GM12872 (cell line): ENCODE measurements around the gene PITPNC1.

Source experiments
- TF ChIP-seq, protein P1 (sequence below): IDR thresholded peaks from 3 replicates; pipeline ENCODE4 v1.5.1; 2011; ENCODE audit warnings: low read depth, mild to moderate bottlenecking, low read length, moderate library complexity; ENCODE audit not compliant: insufficient read depth

Gene PITPNC1

DNA sequence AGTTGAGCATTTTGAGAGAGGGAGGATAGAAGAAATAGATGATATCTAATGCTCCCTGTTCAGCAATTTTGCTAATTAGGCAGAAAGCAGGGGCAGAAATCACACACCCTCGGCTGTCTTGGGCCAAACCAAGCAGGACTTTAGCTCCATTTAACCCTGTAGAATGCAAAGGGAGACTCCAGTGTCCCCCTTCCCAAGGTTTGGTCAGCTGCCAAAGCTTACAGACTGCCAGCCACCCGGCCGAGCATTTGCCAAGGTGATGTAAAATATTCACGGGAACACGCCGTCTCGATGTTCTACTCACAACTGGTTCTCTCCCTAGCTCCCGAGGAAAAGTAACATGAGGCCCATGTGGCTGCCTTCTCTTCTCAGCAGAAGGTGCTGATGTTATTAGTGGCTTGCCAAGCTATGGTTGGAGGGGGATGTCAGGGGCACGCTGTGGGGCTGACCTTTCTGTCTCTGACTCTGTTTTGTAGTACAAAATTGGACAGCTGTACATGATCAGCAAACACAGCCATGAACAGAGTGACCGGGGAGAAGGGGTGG, 155.3 kb downstream of the PITPNC1 start:
- TF ChIP-seq, protein P1, sequence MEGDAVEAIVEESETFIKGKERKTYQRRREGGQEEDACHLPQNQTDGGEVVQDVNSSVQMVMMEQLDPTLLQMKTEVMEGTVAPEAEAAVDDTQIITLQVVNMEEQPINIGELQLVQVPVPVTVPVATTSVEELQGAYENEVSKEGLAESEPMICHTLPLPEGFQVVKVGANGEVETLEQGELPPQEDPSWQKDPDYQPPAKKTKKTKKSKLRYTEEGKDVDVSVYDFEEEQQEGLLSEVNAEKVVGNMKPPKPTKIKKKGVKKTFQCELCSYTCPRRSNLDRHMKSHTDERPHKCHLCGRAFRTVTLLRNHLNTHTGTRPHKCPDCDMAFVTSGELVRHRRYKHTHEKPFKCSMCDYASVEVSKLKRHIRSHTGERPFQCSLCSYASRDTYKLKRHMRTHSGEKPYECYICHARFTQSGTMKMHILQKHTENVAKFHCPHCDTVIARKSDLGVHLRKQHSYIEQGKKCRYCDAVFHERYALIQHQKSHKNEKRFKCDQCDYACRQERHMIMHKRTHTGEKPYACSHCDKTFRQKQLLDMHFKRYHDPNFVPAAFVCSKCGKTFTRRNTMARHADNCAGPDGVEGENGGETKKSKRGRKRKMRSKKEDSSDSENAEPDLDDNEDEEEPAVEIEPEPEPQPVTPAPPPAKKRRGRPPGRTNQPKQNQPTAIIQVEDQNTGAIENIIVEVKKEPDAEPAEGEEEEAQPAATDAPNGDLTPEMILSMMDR = no peak

DNA sequence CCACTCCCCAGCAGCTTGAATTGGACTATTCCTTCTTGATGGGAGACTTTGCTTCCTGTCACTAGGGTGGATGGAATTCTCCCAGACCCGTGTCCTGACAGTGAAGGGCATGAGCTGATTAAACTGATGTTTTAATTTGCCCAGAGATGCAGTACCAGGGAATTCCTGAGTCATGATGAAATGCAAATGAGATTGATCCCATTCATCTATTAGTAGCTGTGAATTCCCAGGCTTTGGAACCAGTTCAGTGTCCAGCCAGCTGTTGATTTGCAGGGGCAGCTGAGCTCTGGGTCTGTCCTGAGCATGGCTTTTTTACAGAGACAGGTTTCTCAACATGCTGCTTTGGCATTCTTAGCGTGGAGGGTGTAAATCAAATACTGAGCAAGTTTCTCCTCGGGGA, 157.9 kb downstream of the PITPNC1 start:
- TF ChIP-seq, protein P1 = 0 out of 3 replicates have a peak, but pooled peaks have one; percentile 2

DNA sequence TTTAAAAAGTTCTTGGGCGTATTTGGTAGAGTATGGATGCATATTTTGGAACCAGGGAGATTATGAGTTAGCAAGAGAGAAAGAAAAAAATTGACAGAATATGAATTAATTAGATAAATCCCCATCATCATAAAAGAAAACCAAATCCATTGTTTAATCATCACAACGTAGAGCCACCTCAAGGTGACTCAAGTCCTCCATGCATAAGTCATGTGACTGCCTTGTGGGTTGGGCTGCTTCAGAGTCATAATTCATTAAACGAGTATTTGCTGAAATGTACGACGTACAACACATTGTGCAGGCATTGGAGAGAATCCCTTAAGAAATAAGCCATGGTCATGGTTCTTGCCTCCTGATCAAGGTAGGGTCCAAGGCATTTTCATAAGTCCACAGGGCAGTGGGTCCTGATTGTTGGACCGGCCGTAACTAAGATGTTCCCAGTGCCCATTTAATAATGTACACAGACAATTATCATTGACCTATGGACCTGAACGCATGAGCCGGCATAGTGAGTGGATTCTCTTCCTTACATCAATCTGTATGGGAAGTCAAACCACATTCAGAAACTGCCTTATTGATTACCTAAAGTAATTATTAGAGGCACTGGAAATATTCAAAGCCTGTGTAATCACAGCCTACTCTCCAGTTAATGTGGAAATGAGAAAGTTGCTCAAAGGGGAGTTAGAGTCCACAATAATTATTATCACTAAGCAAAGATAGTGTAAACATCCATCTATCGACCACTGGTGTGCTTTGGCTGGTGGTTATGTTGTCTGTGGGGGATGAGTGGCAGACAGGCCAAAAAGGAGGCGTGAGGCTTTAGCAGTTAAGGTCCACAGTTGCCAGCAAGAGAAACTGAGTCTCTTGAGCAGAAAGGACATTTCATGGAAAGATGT, 165.4 kb downstream of the PITPNC1 start:
- TF ChIP-seq, protein P1 = no peak

DNA sequence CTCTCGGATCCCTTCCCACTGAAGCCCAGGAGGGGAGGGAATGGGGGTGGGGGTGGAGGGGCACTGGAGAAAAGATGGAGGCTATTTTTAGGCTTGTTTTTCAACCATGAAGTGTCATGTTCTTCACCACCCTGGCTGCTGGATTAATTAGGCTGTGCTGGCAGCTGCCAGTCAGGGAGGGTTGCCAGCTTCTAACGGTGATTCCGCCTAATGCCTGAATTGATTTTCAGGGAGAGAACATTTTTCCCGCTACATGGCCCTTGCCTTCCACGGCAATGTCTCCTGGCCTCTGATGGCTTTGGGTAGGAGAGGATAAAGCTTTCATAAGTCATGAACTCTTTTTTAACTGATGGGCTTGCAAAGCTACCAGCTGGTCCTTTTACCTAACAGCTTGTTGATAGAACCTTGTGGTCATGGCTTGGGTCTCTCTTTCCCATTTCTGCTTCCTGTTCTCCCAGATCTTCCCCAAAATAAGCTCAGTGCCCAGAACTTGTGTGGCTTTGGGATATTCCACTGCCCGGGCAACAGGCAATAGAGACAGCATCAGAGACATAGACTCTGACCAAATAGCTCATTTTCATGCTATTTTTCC, 167.4 kb downstream of the PITPNC1 start:
- TF ChIP-seq, protein P1 = no peak

DNA sequence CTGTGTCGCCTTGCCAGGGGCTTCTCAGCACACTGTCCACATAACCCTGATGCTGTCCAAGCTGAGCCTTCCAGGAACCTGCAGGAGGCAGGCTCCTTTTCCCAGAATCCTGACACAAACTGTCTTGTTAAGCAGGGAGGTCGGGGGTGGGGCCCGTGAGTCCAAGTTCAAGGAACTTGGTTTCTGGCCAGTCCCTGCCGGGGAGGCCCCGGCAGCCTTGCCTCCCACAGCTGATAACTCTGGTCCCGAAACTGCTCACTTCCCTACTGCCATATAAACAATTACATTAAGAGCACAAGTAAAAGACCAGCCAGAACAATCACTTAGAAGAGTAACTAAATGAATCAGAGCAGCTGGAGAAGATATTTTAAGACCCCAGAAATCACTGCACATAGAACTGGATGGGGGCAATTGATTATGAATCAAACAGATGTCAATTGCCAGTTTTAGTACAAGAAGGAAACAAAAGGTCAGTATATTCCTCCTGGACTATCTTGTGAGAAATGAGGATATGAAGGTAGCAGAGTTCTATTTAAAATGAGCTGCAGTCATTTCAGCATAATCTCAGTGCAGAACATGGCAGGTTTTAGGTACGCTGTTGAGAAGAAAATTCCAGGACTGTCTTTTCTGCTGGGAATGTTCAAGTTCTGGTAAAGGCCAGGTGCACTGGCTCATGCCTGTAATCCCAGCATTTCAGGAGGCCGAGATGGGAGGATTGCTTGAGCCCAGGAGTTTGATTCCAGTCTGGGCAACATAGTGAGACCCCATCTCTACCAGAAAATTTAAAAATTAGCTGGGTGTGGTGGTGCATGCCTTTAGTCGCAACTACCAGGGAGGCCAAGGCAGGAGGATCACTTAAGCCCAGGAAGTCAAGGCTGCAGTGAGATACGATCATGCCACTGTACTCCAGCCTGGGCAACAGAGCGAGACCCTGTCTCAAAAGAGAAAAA, 169.8 kb downstream of the PITPNC1 start:
- TF ChIP-seq, protein P1 = no peak

DNA sequence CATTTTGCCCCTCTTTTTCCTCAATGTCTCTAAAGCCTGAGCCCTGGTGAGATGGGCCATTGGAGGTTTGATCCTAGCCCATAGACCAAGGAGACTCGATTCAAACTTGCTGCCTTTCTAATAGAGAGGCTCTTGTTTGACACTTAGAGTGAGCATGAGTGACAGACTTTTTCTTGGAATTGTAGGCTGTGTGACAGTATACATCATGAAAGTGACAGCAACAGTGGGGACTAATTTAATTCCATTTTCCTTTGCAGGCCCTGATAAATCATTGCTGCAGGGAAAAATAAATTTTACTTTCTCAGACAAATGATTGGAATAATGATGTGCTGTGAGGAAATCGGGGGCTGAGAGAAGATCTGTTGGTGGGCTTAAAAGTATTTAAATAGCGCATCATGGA, 171.6 kb downstream of the PITPNC1 start:
- TF ChIP-seq, protein P1 = no peak

DNA sequence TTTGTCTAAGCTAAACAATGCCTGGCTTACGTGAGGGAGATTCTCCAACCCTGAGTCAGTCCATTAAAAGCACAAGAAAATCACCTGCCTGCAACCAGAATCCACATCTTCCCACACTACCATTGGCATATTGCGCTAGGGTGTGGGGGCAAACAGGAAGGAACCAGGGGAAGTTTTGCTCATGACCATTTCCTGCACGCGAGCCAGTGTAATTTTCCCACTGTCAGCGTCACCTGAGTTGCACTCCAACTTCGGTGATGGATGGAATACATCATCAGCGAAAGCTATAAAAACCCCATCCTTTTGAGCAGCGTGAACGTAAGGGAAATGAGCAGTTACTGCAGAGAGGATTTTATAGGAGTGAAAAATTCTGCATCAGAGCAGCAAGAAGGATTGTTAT, 172.7 kb downstream of the PITPNC1 start:
- TF ChIP-seq, protein P1 = no peak
